ENCODE data around the gene PIEZO2. TPM values are rescaled to one million over a fixed set of nuclear protein-coding genes. Genes with fewer than 3 reads are reported as not detected.
A peak's percentile ranks its signal among the peaks of the same experiment; 100 is the strongest.

Gene PIEZO2
- polyA plus RNA-seq, 1 experiment, result 2.8 TPM

DNA sequence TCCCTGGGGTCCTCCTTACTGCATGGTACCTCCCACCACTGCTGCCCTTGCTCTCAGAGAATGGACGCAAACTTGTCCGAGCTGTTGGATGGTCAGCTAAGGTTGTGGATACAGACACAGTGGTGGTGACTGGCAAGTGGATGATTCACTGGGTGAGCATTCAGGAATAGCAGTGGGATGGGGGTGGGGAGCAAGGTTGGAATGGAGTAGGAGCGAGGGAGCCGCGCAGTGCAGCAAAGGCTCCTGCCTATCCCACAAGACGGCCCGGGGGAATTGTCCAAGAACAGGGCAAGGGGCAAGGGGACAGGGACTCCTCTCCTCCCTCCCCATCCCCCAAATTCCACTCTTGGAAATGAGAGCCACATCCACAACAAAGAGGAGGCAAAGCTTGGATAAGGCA lies 102.2 kb downstream of the PIEZO2 start:
- no peak overlapping the region for H3K27ac ChIP-seq (ENCODE audit: low read depth, low read length)
- TF ChIP-seq, protein P1, sequence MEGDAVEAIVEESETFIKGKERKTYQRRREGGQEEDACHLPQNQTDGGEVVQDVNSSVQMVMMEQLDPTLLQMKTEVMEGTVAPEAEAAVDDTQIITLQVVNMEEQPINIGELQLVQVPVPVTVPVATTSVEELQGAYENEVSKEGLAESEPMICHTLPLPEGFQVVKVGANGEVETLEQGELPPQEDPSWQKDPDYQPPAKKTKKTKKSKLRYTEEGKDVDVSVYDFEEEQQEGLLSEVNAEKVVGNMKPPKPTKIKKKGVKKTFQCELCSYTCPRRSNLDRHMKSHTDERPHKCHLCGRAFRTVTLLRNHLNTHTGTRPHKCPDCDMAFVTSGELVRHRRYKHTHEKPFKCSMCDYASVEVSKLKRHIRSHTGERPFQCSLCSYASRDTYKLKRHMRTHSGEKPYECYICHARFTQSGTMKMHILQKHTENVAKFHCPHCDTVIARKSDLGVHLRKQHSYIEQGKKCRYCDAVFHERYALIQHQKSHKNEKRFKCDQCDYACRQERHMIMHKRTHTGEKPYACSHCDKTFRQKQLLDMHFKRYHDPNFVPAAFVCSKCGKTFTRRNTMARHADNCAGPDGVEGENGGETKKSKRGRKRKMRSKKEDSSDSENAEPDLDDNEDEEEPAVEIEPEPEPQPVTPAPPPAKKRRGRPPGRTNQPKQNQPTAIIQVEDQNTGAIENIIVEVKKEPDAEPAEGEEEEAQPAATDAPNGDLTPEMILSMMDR (IDR thresholded peaks at IDR 0.05; ENCODE audit: low read depth, low read length), result no peak
- H3K9me3 ChIP-seq (ENCODE audit: control insufficient read depth, insufficient read depth, low read length), result no peaks in the 10 kb centered on the region; the same call in 1 of the 2 replicates
- H3K27me3 ChIP-seq (ENCODE audit: control insufficient read depth, insufficient read depth, low read length), result no peaks in the 10 kb centered on the region
- DNase-seq (ENCODE audit: low read depth, low spot score), result no peak
- POLR2A ChIA-PET, result no interaction called here
- CTCF ChIA-PET, result interaction anchor here (1.1 kb wide), 1 partner anchor 8 kb away, joined by 3 read pairs; no protein-coding TSS in a partner anchor
- no peak overlapping the region for H3K4me3 ChIP-seq (ENCODE audit: low read depth, low read length)

DNA sequence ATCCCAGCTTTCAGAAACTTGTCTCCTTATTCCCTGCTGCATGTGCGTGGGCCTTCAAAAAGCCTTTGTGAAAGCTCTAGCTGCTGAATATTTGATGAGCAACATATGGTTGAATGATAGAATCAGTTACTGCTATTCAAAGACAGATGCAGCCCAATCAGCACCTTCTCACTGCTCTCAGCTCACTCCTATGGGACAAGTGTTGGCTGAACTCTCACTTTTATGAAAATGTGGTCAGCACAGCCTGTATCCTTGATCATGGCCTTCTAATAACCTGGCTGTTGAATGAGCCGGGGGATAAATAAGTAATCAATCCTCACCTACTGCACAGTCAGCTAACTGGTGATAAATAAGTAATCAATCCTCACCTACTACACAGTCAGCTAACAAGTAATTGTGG lies 103.2 kb downstream of the PIEZO2 start:
- DNase-seq (ENCODE audit: low read depth, low spot score), result no peak
- no peak overlapping the region for H3K27ac ChIP-seq (ENCODE audit: low read depth, low read length)
- no peaks in the 10 kb centered on the region for H3K27me3 ChIP-seq (ENCODE audit: control insufficient read depth, insufficient read depth, low read length)
- TF ChIP-seq, protein P1 (IDR thresholded peaks at IDR 0.05; ENCODE audit: low read depth, low read length), result no peak
- H3K9me3 ChIP-seq (ENCODE audit: control insufficient read depth, insufficient read depth, low read length), result no peaks in the 10 kb centered on the region; the same call in 1 of the 2 replicates
- POLR2A ChIA-PET, result no interaction called here
- no peak overlapping the region for H3K4me3 ChIP-seq (ENCODE audit: low read depth, low read length)
- CTCF ChIA-PET, result no interaction called here

DNA sequence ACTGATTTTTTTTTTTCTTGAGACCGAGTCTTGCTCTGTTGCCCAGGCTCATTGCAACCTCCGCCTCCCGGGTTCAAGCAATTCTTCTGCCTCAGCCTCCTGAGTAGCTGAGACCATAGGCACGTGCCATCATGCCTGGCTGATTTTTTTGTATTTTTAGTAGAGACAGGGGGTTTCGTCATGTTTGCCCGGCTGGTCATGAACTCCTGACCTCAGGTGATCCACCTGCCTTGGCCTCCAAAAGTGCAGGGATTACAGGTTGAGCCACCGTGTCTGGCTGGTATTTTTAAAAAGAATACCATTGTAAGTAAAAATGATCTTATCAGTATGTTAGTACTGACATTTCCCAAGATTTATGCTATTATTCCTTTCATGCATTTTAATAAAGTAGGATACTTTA lies 105.7 kb downstream of the PIEZO2 start:
- H3K9me3 ChIP-seq (ENCODE audit: control insufficient read depth, insufficient read depth, low read length), result no peaks in the 10 kb centered on the region; the same call in 1 of the 2 replicates
- no peaks in the 10 kb centered on the region for H3K27me3 ChIP-seq (ENCODE audit: control insufficient read depth, insufficient read depth, low read length)
- H3K27ac ChIP-seq (ENCODE audit: low read depth, low read length), result no peak overlapping the region
- TF ChIP-seq, protein P1 (IDR thresholded peaks at IDR 0.05; ENCODE audit: low read depth, low read length), result no peak
- ChIA-PET CTCF (interaction anchor here (1.4 kb wide), 1 partner anchor 192 kb away, joined by 4 read pairs; no protein-coding TSS in a partner anchor), POLR2A (no interaction called here)
- DNase-seq (ENCODE audit: low read depth, low spot score), result no peak
- H3K4me3 ChIP-seq (ENCODE audit: low read depth, low read length), result no peak overlapping the region

DNA sequence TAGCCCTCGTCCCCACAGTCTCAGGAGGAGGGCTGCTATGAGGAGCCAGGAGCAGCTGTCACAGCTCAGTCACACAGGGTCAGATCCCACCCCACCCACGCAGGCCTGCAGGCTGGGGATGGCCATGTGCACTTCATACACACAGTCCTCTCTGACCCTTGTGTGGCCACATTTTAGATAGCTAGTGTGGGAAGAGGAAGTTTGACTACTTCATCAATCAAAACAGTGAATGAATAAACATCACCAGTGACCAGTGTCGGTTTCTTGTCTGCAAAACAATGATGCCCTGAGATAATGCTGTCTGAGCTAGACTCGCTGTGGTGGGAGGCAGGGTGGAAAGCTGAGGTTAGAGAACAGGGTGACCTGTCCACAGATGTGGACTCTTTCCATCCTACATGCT lies 107.1 kb downstream of the PIEZO2 start:
- Histone ChIP-seq H3K4me3 (ENCODE audit: low read depth, low read length) (no peak overlapping the region), H3K27ac (ENCODE audit: low read depth, low read length) (no peak overlapping the region), H3K9me3 (ENCODE audit: control insufficient read depth, insufficient read depth, low read length) (no peaks in the 10 kb centered on the region; the same call in 1 of the 2 replicates), H3K27me3 (ENCODE audit: control insufficient read depth, insufficient read depth, low read length) (peaks cover 2% of the 10 kb centered on the region)
- CTCF ChIA-PET, result interaction anchor here (1.2 to 6.3 kb wide), 9 partner anchors 11 to 511 kb away, joined by 3 to 188 read pairs (median 11); no protein-coding TSS in a partner anchor
- DNase-seq (ENCODE audit: low read depth, low spot score), result peak; percentile 13
- TF ChIP-seq, protein P1 (IDR thresholded peaks at IDR 0.05; ENCODE audit: low read depth, low read length), result no peak
- POLR2A ChIA-PET, result interaction anchor here (0.7 kb wide), 1 partner anchor 112 kb away, joined by 3 read pairs; no protein-coding TSS in a partner anchor

DNA sequence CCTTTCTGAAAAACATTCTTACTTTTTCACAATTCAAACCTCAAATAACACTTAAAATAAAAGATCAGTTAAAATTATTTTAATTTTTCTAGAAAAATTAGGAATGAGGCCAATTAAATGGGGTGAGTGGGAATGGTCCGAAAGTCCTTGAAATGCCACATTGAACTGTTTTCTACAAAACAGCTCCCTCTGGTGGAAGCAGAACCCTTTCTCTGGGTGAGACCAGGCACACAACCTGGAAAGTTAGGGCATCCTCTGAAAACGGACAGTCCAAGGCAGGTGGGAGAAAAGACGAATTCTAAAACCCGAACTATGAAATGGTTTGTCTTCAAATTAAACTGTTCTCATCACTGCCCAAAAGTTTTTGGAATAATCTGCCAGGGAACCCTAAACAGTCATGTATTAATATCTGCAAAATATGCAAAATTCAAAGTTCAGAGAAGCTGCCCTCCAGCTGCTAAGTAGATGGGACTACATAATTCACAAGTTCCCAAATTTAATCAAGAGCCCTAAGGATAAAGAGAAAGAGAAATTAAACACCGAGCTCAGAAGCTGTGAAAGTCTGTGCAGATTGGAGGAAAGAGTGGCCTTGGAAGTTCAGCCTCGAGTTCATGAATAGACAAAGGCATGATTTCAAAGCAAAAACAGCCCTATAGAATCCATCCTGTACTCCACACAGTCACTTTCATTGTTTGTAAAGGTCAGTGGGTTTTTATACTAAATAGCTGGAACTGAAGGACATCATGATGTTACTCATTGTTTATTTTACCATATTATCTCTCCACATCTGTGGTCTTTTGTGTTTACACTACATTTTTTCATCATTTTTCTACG lies 108.3 kb downstream of the PIEZO2 start:
- peak; percentile 30 for DNase-seq (ENCODE audit: low read depth, low spot score)

More for the DNA sequence above, 108.3 kb downstream of the PIEZO2 start:
- Histone ChIP-seq H3K27ac (ENCODE audit: low read depth, low read length) (no peak overlapping the region), H3K27me3 (ENCODE audit: control insufficient read depth, insufficient read depth, low read length) (peaks cover 2% of the 10 kb centered on the region), H3K4me3 (ENCODE audit: low read depth, low read length) (no peak overlapping the region), H3K9me3 (ENCODE audit: control insufficient read depth, insufficient read depth, low read length) (no peaks in the 10 kb centered on the region; the same call in 1 of the 2 replicates)
- POLR2A ChIA-PET, result no interaction called here
- CTCF ChIA-PET, result interaction anchor here (0.7 to 6.3 kb wide), 37 partner anchors 9 to 512 kb away, joined by 3 to 188 read pairs (median 5); no protein-coding TSS in a partner anchor
- TF ChIP-seq, protein P1 (IDR thresholded peaks at IDR 0.05; ENCODE audit: low read depth, low read length), result peak; percentile 83
